Esophagus muscularis mucosa (tissue), 4 donors: ENCODE measurements around the gene SH3RF2.

Experiments used
- EP300 ChIP-seq: sonication (generic); formaldehyde crosslinking; IDR thresholded peaks from one replicate; pipeline ENCODE4 v1.6.1; 2017; ENCODE audit warnings: antibody characterized with exemption
- POLR2A ChIP-seq: fragments of 450-650 bp; IDR thresholded peaks from one replicate; pipeline ENCODE4 v1.6.1; 2017; ENCODE audit warnings: antibody characterized with exemption, moderate library complexity, mild to moderate bottlenecking, low read depth
- POLR2AphosphoS5 ChIP-seq, 2 donors: sonication (generic); formaldehyde crosslinking; IDR thresholded peaks; one replicate each; pipeline ENCODE4 v1.6.1; 2017; ENCODE audit warnings: antibody characterized with exemption in 2 of 2
- TF ChIP-seq, protein P1 (sequence below), 3 experiments: fragments of 200-600 bp in 2 of 3; fragments of 450-650 bp in 1 of 3; sonication (generic) in 2 of 3; IDR thresholded peaks; one replicate each; pipeline ENCODE4 v1.5.1; 2017 to 2019; ENCODE audit warnings: antibody characterized with exemption in 3 of 3, mild to moderate bottlenecking in 2 of 3, moderate library complexity in 1 of 3

DNA sequence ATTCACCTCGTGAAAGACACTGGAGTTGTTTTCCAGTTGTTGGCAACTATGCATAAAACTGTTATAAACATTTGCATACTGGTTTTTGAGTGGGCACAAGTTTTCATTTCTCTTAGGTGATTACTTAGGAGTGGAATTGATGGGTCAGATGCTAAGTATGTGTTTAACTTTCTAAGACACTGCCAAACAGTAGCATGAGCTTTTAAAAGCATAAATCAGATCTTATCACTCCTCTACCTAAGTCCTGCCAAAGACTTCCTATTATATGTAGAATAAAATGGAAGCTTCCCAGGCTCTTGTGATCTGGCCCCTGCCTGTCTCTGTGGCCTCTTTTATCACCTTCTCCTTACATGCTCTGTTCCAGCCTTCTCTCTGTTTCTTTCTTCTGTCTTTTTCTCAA is 72.6 kb downstream of the SH3RF2 start:
- TF ChIP-seq, protein P1, sequence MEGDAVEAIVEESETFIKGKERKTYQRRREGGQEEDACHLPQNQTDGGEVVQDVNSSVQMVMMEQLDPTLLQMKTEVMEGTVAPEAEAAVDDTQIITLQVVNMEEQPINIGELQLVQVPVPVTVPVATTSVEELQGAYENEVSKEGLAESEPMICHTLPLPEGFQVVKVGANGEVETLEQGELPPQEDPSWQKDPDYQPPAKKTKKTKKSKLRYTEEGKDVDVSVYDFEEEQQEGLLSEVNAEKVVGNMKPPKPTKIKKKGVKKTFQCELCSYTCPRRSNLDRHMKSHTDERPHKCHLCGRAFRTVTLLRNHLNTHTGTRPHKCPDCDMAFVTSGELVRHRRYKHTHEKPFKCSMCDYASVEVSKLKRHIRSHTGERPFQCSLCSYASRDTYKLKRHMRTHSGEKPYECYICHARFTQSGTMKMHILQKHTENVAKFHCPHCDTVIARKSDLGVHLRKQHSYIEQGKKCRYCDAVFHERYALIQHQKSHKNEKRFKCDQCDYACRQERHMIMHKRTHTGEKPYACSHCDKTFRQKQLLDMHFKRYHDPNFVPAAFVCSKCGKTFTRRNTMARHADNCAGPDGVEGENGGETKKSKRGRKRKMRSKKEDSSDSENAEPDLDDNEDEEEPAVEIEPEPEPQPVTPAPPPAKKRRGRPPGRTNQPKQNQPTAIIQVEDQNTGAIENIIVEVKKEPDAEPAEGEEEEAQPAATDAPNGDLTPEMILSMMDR (IDR thresholded peaks at IDR 0.05): no peak
- TF ChIP-seq POLR2A: no peak
- TF ChIP-seq POLR2AphosphoS5 (IDR thresholded peaks at IDR 0.05): no peak
- TF ChIP-seq EP300: no peak
